GM23338 (cell line): Measurements from ENCODE around the gene PIM1. TPM values are rescaled to one million over a fixed set of nuclear protein-coding genes. Genes with fewer than 3 reads are reported as not detected.

Experiments
- ATAC-seq: fragments of 200-7000 bp; cut with Tn5 transposase; 3 replicates; pipeline ENCODE4 v1.9.1; 2020
- DNase-seq: peaks from one replicate; pipeline ENCODE4 v3.0.0-alpha.2; 2015; ENCODE audit warnings: low spot score
- H2AFZ ChIP-seq: fragments of 200-600 bp; sonication (generic); 2 replicates; pipeline ENCODE4 v1.8.0; 2016; ENCODE audit warnings: antibody characterized with exemption, mild to moderate bottlenecking, moderate library complexity
- H3F3A ChIP-seq: fragments of 200-600 bp; sonication (generic); replicated peaks from 2 replicates; pipeline ENCODE4 v1.8.0; 2017; ENCODE audit warnings: antibody characterized with exemption, mixed run types, low read depth
- H3K27ac ChIP-seq: fragments of 200-600 bp; sonication (generic); 2 replicates; pipeline ENCODE4 v1.6.1; 2016; ENCODE audit warnings: low read depth
- H3K27me3 ChIP-seq: fragments of 200-600 bp; sonication (generic); 2 replicates; pipeline ENCODE4 v1.8.0; 2016; ENCODE audit warnings: mild to moderate bottlenecking, mixed run types, moderate library complexity; ENCODE audit not compliant: insufficient read depth
- H3K36me3 ChIP-seq: fragments of 200-600 bp; sonication (generic); 2 replicates; pipeline ENCODE4 v1.8.0; 2016; ENCODE audit warnings: mild to moderate bottlenecking; ENCODE audit not compliant: insufficient read depth
- H3K4me1 ChIP-seq: fragments of 200-600 bp; sonication (generic); 2 replicates; pipeline ENCODE4 v1.8.0; 2016; ENCODE audit warnings: mild to moderate bottlenecking, moderate library complexity; ENCODE audit not compliant: insufficient read depth
- H3K4me2 ChIP-seq: fragments of 200-600 bp; sonication (generic); 2 replicates; pipeline ENCODE4 v1.7.1; 2017; ENCODE audit warnings: mixed run types
- H3K4me3 ChIP-seq: fragments of 200-600 bp; sonication (generic); 2 replicates; pipeline ENCODE4 v1.6.1; 2016; ENCODE audit warnings: mixed run types
- H3K79me2 ChIP-seq: fragments of 200-600 bp; sonication (generic); replicated peaks from 2 replicates; pipeline ENCODE4 v1.8.0; 2017; ENCODE audit warnings: mild to moderate bottlenecking; ENCODE audit not compliant: insufficient read depth
- H3K9me2 ChIP-seq: fragments of 200-600 bp; sonication (generic); 2 replicates; pipeline ENCODE4 v1.8.0; 2017; ENCODE audit not compliant: insufficient read depth
- H4K20me1 ChIP-seq: fragments of 200-600 bp; sonication (generic); replicated peaks from 2 replicates; pipeline ENCODE4 v1.8.0; 2017; ENCODE audit warnings: mild to moderate bottlenecking; ENCODE audit not compliant: insufficient read depth
- H3K27ac Mint-ChIP-seq: 2 replicates; pipeline ENCODE4 v1.8.0; 2020; ENCODE audit warnings: inconsistent platforms, mild to moderate bottlenecking, moderate library complexity, mixed read lengths
- H3K27me3 Mint-ChIP-seq: 3 replicates; pipeline ENCODE4 v1.8.0; 2022; ENCODE audit warnings: low read depth, mild to moderate bottlenecking, moderate library complexity, mixed read lengths, inconsistent platforms; ENCODE audit not compliant: insufficient read depth, poor library complexity
- H3K36me3 Mint-ChIP-seq: 3 replicates; pipeline ENCODE4 v1.8.0; 2021; ENCODE audit warnings: low read depth, mild to moderate bottlenecking, inconsistent platforms, moderate library complexity, mixed read lengths
- H3K4me1 Mint-ChIP-seq: 3 replicates; pipeline ENCODE4 v1.8.0; 2020; ENCODE audit warnings: mild to moderate bottlenecking, inconsistent platforms, mixed read lengths
- H3K4me3 Mint-ChIP-seq: 3 replicates; pipeline ENCODE4 v1.8.0; 2021; ENCODE audit warnings: moderate library complexity, mild to moderate bottlenecking, inconsistent platforms, mixed read lengths
- H3K9me3 Mint-ChIP-seq: 3 replicates; pipeline ENCODE4 v1.8.0; 2020; ENCODE audit warnings: moderate library complexity, mild to moderate bottlenecking, inconsistent platforms, mixed read lengths
- CREB1 ChIP-seq: fragments of 250-450 bp; sonication (Bioruptor Pico); IDR thresholded peaks from 2 replicates; pipeline ENCODE4 v1.5.0; 2020; ENCODE audit warnings: low read depth, mild to moderate bottlenecking, moderate library complexity
- EZH2 ChIP-seq: fragments of 200-600 bp; sonication (generic); IDR thresholded peaks from one replicate; pipeline ENCODE4 v1.8.0; 2017; ENCODE audit warnings: antibody characterized with exemption, mild to moderate bottlenecking, low read depth; ENCODE audit not compliant: unreplicated experiment
- EZH2phosphoT487 ChIP-seq: fragments of 200-600 bp; sonication (generic); IDR thresholded peaks from one replicate; pipeline ENCODE4 v1.8.1; 2018; ENCODE audit warnings: antibody characterized with exemption; ENCODE audit not compliant: unreplicated experiment
- JUNB ChIP-seq: IDR thresholded peaks from one replicate; pipeline ENCODE4 v1.6.1; 2016; ENCODE audit warnings: antibody characterized with exemption; ENCODE audit not compliant: unreplicated experiment
- NANOG ChIP-seq: IDR thresholded peaks from 2 replicates; pipeline ENCODE4 v1.6.1; 2016; ENCODE audit warnings: antibody characterized with exemption, borderline replicate concordance
- POLR2AphosphoS5 ChIP-seq: IDR thresholded peaks from 2 replicates; pipeline ENCODE4 v1.6.1; 2016; ENCODE audit warnings: antibody characterized with exemption, low read depth
- REST ChIP-seq: IDR thresholded peaks from one replicate; pipeline ENCODE4 v1.6.1; 2018; ENCODE audit warnings: antibody characterized with exemption; ENCODE audit not compliant: unreplicated experiment
- STAT1 ChIP-seq: IDR thresholded peaks from one replicate; pipeline ENCODE4 v1.6.1; 2016; ENCODE audit warnings: antibody characterized with exemption; ENCODE audit not compliant: unreplicated experiment
- ZNF114 ChIP-seq: fragments of 250-450 bp; sonication (Bioruptor Pico); IDR thresholded peaks from 2 replicates; pipeline ENCODE4 v1.5.0; 2020; ENCODE audit warnings: mild to moderate bottlenecking, moderate library complexity
- ZNF331 ChIP-seq: fragments of 250-450 bp; sonication (Bioruptor Pico); IDR thresholded peaks from 2 replicates; pipeline ENCODE4 v1.5.0; 2020; ENCODE audit warnings: low read depth, mild to moderate bottlenecking, moderate library complexity
- ZNF462 ChIP-seq: fragments of 250-450 bp; sonication (Bioruptor Pico); IDR thresholded peaks from 2 replicates; pipeline ENCODE4 v1.5.0; 2020; ENCODE audit warnings: mild to moderate bottlenecking, moderate library complexity
- polyA plus RNA-seq: library from polyadenylated mRNA; unstranded; fragments of >200 nt; fragmentation: Nextera tagmentation; extraction: Ambion mirVana; gene quantifications from 2 replicates; pipeline ENCODE4 v1.2.1, GENCODE V29; 2016
- total RNA-seq: library from RNA; depleted of rRNA; stranded (reverse); fragments of >200 nt; shearing (Covaris generic); gene quantifications from 2 replicates; pipeline ENCODE4 v1.2.3, GENCODE V29; 2014
- TF ChIP-seq, protein P1 (sequence below): IDR thresholded peaks from 2 replicates; pipeline ENCODE4 v1.6.1; 2016; ENCODE audit warnings: antibody characterized with exemption
- TF ChIP-seq, protein P2 (sequence below), 2 experiments: fragments of 200-600 bp in 1 of 2; sonication (generic) in 1 of 2; conservative IDR thresholded peaks; 2 replicates each; pipeline versions ENCODE4 v1.5.1 to v1.6.1; 2016 to 2017; ENCODE audit warnings: antibody characterized with exemption in 2 of 2, low read depth in 2 of 2, mild to moderate bottlenecking in 2 of 2, moderate library complexity in 1 of 2

The PIM1 gene
- total and polyA plus RNA-seq, 2 experiments from 2014 or later = 46.0 to 74.2 TPM

- Histone ChIP-seq H3K36me3 (no peaks in the 10 kb centered on the region), H2AFZ (no peak overlapping the region), H3K9me2 (no peaks in the 10 kb centered on the region), H3K79me2 (no peaks in the 10 kb centered on the region), H3K4me2 (no peak overlapping the region), H3K4me3 (no peak overlapping the region), H3K4me1 (peaks cover 6% of the 10 kb centered on the region), H3K27me3 (no peaks in the 10 kb centered on the region), H3K27ac (no peak overlapping the region), H4K20me1 (no peaks in the 10 kb centered on the region), H3F3A (no peaks in the 10 kb centered on the region)
- H3K27me3 Mint-ChIP-seq = peaks cover 4% of the 10 kb centered on the region
- H3K27ac Mint-ChIP-seq = no peak overlapping the region
- no peak for TF ChIP-seq ZNF331
- TF ChIP-seq, protein P1, sequence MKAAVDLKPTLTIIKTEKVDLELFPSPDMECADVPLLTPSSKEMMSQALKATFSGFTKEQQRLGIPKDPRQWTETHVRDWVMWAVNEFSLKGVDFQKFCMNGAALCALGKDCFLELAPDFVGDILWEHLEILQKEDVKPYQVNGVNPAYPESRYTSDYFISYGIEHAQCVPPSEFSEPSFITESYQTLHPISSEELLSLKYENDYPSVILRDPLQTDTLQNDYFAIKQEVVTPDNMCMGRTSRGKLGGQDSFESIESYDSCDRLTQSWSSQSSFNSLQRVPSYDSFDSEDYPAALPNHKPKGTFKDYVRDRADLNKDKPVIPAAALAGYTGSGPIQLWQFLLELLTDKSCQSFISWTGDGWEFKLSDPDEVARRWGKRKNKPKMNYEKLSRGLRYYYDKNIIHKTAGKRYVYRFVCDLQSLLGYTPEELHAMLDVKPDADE = no peak
- TF ChIP-seq, protein P2, sequence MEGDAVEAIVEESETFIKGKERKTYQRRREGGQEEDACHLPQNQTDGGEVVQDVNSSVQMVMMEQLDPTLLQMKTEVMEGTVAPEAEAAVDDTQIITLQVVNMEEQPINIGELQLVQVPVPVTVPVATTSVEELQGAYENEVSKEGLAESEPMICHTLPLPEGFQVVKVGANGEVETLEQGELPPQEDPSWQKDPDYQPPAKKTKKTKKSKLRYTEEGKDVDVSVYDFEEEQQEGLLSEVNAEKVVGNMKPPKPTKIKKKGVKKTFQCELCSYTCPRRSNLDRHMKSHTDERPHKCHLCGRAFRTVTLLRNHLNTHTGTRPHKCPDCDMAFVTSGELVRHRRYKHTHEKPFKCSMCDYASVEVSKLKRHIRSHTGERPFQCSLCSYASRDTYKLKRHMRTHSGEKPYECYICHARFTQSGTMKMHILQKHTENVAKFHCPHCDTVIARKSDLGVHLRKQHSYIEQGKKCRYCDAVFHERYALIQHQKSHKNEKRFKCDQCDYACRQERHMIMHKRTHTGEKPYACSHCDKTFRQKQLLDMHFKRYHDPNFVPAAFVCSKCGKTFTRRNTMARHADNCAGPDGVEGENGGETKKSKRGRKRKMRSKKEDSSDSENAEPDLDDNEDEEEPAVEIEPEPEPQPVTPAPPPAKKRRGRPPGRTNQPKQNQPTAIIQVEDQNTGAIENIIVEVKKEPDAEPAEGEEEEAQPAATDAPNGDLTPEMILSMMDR (conservative IDR thresholded peaks at IDR 0.05; ENCODE audit: low read depth in 2 of 2) = no peak
- no peak for TF ChIP-seq CREB1 (CRISPR knock-in tag)
- no peak for TF ChIP-seq EZH2phosphoT487
- no peak for TF ChIP-seq NANOG
- no peak for TF ChIP-seq EZH2
- no peak for TF ChIP-seq JUNB
- no peak for TF ChIP-seq ZNF114 (CRISPR knock-in tag)
- TF ChIP-seq POLR2AphosphoS5 = no peak
- no peak for TF ChIP-seq REST
- TF ChIP-seq ZNF462 (CRISPR knock-in tag) = no peak
- no peak for TF ChIP-seq STAT1
- peaks cover 3% of the 10 kb centered on the region; the same call in 1 of the 3 replicates for H3K9me3 Mint-ChIP-seq
- DNase-seq (no peak), ATAC-seq (no peak)
- peaks cover 7% of the 10 kb centered on the region for H3K4me1 Mint-ChIP-seq
- no peak overlapping the region for H3K4me3 Mint-ChIP-seq
- no peaks in the 10 kb centered on the region for H3K36me3 Mint-ChIP-seq
Measured at GRCh38 chr6:37158508-37158907, 11.4 kb upstream of the PIM1 start.
